Measurements from ENCODE around the gene BRMS1L. TPM values are rescaled to one million over a fixed set of nuclear protein-coding genes. Genes with fewer than 3 reads are reported as not detected.
"Not testable (repeated sequence)": the region's sequence is repeated elsewhere in the genome, so short reads cannot be mapped to it uniquely, and the experiment has no call there.

Gene BRMS1L
- total RNA-seq, result 5.5 TPM
- long read RNA-seq, transcript BRMS1L-201 (10 exons, 2,657 nt), result major isoform, 6 of 10 reads
- long read RNA-seq, partial matches to known transcripts, result 1 of 10 reads
- long read RNA-seq, other reads (novel, unspliced or antisense), result 3 of 10 reads

GRCh38 chr14:35826218-35826951 lies at the start of gene BRMS1L:
Gene BRMS1L (plus strand): TSS chr14:35826338. CDS start chr14:35826517, 179 bp downstream.
- peak; percentile 99 for DNase-seq
- peaks cover 7% of the 10 kb centered on the region for H3K4me1 ChIP-seq
- ATAC-seq, result peak; percentile 99
- peak; percentile 14 for TF ChIP-seq CTCF (IDR thresholded peaks at IDR 0.05)
- H3K36me3 ChIP-seq, result peaks cover under 1% of the 10 kb centered on the region
- H3K4me3 ChIP-seq, result peak within 1 kb of the TSS; percentile 95
- H3K27me3 ChIP-seq (ENCODE audit: low read depth), result no peaks in the 10 kb centered on the region
- no peaks in the 10 kb centered on the region for H3K9me3 ChIP-seq
- intact Hi-C loops (cut with DNase I), result no loop called here
- H3K27ac ChIP-seq, result peak within 1 kb of the TSS; percentile 98

GRCh38 chr14:35776823-35777222 lies 49.3 kb upstream of the BRMS1L start:
- Histone ChIP-seq H3K27ac (no peak overlapping the region), H3K4me3 (no peak overlapping the region), H3K27me3 (ENCODE audit: low read depth) (no peaks in the 10 kb centered on the region), H3K4me1 (no peaks in the 10 kb centered on the region), H3K9me3 (peaks cover 11% of the 10 kb centered on the region), H3K36me3 (no peaks in the 10 kb centered on the region)
- TF ChIP-seq CTCF (IDR thresholded peaks at IDR 0.05), result no peak
- DNase-seq, result no peak
- no peak for ATAC-seq
- intact Hi-C loops (cut with DNase I), result no loop called here

- H3K4me3 ChIP-seq; H3K27ac ChIP-seq; intact Hi-C loops (cut with DNase I); H3K27me3 ChIP-seq (ENCODE audit: low read depth); DNase-seq; H3K4me1 ChIP-seq; H3K36me3 ChIP-seq; ATAC-seq: not testable (repeated sequence)
- H3K9me3 ChIP-seq, result peaks cover 13% of the 10 kb centered on the region
Observed at GRCh38 chr14:35777550-35777949, 48.6 kb upstream of the BRMS1L start.

GRCh38 chr14:35779368-35779767 lies 46.8 kb upstream of the BRMS1L start:
- intact Hi-C loops (cut with DNase I), result no loop called here
- Histone ChIP-seq H3K36me3 (no peaks in the 10 kb centered on the region), H3K9me3 (peaks cover 13% of the 10 kb centered on the region), H3K4me1 (no peaks in the 10 kb centered on the region), H3K27me3 (ENCODE audit: low read depth) (no peaks in the 10 kb centered on the region), H3K4me3 (no peak overlapping the region), H3K27ac (no peak overlapping the region)
- TF ChIP-seq CTCF (IDR thresholded peaks at IDR 0.05), result no peak
- ATAC-seq, result no peak
- DNase-seq, result no peak

- Histone ChIP-seq H3K4me1 (no peaks in the 10 kb centered on the region), H3K9me3 (peaks cover 13% of the 10 kb centered on the region), H3K27me3 (ENCODE audit: low read depth) (no peaks in the 10 kb centered on the region), H3K36me3 (no peaks in the 10 kb centered on the region), H3K27ac (no peak overlapping the region), H3K4me3 (no peak overlapping the region)
- TF ChIP-seq CTCF (IDR thresholded peaks at IDR 0.05), result no peak
- no peak for ATAC-seq
- DNase-seq, result no peak
- intact Hi-C loops (cut with DNase I), result no loop called here
Observed at GRCh38 chr14:35783699-35784098, 42.4 kb upstream of the BRMS1L start.

- no peak overlapping the region for H3K27ac ChIP-seq
- DNase-seq, result no peak
- TF ChIP-seq CTCF (IDR thresholded peaks at IDR 0.05), result no peak
- H3K9me3 ChIP-seq, result peaks cover 2% of the 10 kb centered on the region
- no peak for ATAC-seq
- no peaks in the 10 kb centered on the region for H3K27me3 ChIP-seq (ENCODE audit: low read depth)
- H3K4me3 ChIP-seq, result no peak overlapping the region
- no peaks in the 10 kb centered on the region for H3K4me1 ChIP-seq
- intact Hi-C loops (cut with DNase I), result no loop called here
- H3K36me3 ChIP-seq, result no peaks in the 10 kb centered on the region
Observed at GRCh38 chr14:35786856-35787255, 39.3 kb upstream of the BRMS1L start.
